ENCODE data around the gene ID1.

ID1 gene

GRCh38 chr20:31652917-31653396, 47.9 kb downstream of the ID1 start:
- POLR2A ChIA-PET: no interaction called here
- CTCF ChIA-PET: interaction anchor here (0.8 to 16.6 kb wide), 8 partner anchors 8 to 84 kb away, joined by 3 to 149 read pairs (median 8); partner anchors contain the start of gene BCL2L1
- no peak overlapping the region for H3K4me3 ChIP-seq (ENCODE audit: low read depth, low read length)
- TF ChIP-seq, protein P1, sequence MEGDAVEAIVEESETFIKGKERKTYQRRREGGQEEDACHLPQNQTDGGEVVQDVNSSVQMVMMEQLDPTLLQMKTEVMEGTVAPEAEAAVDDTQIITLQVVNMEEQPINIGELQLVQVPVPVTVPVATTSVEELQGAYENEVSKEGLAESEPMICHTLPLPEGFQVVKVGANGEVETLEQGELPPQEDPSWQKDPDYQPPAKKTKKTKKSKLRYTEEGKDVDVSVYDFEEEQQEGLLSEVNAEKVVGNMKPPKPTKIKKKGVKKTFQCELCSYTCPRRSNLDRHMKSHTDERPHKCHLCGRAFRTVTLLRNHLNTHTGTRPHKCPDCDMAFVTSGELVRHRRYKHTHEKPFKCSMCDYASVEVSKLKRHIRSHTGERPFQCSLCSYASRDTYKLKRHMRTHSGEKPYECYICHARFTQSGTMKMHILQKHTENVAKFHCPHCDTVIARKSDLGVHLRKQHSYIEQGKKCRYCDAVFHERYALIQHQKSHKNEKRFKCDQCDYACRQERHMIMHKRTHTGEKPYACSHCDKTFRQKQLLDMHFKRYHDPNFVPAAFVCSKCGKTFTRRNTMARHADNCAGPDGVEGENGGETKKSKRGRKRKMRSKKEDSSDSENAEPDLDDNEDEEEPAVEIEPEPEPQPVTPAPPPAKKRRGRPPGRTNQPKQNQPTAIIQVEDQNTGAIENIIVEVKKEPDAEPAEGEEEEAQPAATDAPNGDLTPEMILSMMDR (IDR thresholded peaks at IDR 0.05; ENCODE audit: insufficient read depth, low read length, missing control alignments): no peak
- DNase-seq (ENCODE audit: low read depth, low spot score): no peak

DNA sequence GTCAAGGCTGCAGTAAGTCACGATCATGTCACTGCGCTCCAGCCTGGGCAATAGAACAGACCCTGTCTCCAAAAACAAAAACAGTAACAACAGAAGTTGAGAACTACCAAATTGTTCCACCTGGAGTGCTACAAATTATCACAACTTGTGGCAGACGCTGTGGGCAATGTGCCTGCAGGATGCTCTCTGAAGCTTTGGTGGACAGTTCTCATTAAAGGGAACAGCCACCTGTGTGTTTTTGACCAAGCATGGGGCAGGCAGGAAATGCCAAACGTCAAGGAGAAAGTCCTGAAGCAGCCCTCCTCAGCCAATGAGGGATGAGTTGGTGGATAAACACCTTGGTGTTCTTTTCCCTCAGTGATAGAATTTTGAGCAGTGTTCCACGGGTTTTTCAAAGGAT, 48.5 kb downstream of the ID1 start:
- TF ChIP-seq, protein P1 (IDR thresholded peaks at IDR 0.05; ENCODE audit: insufficient read depth, low read length, missing control alignments): no peak
- ChIA-PET CTCF (interaction anchor here (0.8 to 16.6 kb wide), 9 partner anchors 7 to 85 kb away, joined by 3 to 149 read pairs (median 9); partner anchors contain the start of gene BCL2L1), POLR2A (no interaction called here)
- H3K4me3 ChIP-seq (ENCODE audit: low read depth, low read length): no peak overlapping the region
- DNase-seq (ENCODE audit: low read depth, low spot score): no peak

DNA sequence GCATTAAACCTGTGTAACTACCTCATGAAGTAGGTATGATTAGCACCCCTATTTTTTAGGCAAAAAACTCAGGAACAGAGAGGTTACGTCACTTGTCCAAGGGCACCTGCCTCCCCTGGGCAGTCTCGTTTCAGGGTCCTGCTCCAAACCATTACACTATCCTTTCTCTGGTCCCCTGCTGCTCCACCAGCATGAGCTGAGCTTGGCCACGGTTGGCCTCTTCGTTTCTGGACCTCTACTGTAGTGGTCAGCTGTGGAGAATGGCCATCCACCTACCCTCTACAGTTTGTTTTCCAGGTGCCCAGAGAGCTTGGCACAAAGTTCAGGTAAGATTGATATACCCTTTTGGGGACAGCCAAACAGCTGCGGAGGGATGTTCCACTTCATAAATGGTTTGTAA, 49.4 kb downstream of the ID1 start:
- TF ChIP-seq, protein P1 (IDR thresholded peaks at IDR 0.05; ENCODE audit: insufficient read depth, low read length, missing control alignments): no peak
- POLR2A ChIA-PET: no interaction called here
- DNase-seq (ENCODE audit: low read depth, low spot score): no peak
- no peak overlapping the region for H3K4me3 ChIP-seq (ENCODE audit: low read depth, low read length)
- CTCF ChIA-PET: interaction anchor here (1.7 to 16.6 kb wide), 2 partner anchors 22 to 69 kb away, joined by 14 to 149 read pairs; no protein-coding TSS in a partner anchor
